Endodermal cell (in vitro differentiated cells): ENCODE results near the gene SLC24A4. TPM values are rescaled to one million over a fixed set of nuclear protein-coding genes. Genes with fewer than 3 reads are reported as not detected.

Source experiments
- DNase-seq: peaks from one replicate; pipeline ENCODE4 v3.0.0-alpha.2; 2017
- H3K27ac ChIP-seq: 2 replicates; pipeline ENCODE4 v1.5.1; 2013; ENCODE audit warnings: mild to moderate bottlenecking, low read depth, low read length, moderate library complexity
- H3K27me3 ChIP-seq: 2 replicates; pipeline ENCODE4 v1.6.1; 2013; ENCODE audit warnings: mild to moderate bottlenecking, low read length, moderate library complexity; ENCODE audit not compliant: insufficient read depth, control insufficient read depth, poor library complexity, severe bottlenecking
- H3K36me3 ChIP-seq: 2 replicates; pipeline ENCODE4 v1.7.0; 2013; ENCODE audit warnings: mild to moderate bottlenecking, low read length, moderate library complexity; ENCODE audit not compliant: control insufficient read depth, insufficient read depth
- H3K4me1 ChIP-seq: one replicate; pipeline ENCODE4 v1.7.0; 2013; ENCODE audit warnings: low read length; ENCODE audit not compliant: control insufficient read depth, insufficient read depth
- H3K4me3 ChIP-seq: 2 replicates; pipeline ENCODE4 v1.5.1; 2013; ENCODE audit warnings: mild to moderate bottlenecking, low read length, moderate library complexity
- H3K9ac ChIP-seq: 2 replicates; pipeline ENCODE4 v1.6.1; 2013; ENCODE audit warnings: mild to moderate bottlenecking, low read length, moderate library complexity; ENCODE audit not compliant: poor library complexity, severe bottlenecking; ENCODE audit errors: extremely low read depth
- H3K9me3 ChIP-seq: 2 replicates; pipeline ENCODE4 v1.6.1; 2013; ENCODE audit warnings: mild to moderate bottlenecking, low read length, moderate library complexity; ENCODE audit not compliant: control insufficient read depth
- H3K27ac Mint-ChIP-seq: 2 replicates; pipeline ENCODE4 v1.8.0; 2020; ENCODE audit warnings: mixed read lengths
- H3K27me3 Mint-ChIP-seq: 2 replicates; pipeline ENCODE4 v1.8.0; 2021; ENCODE audit warnings: mild to moderate bottlenecking, mixed read lengths; ENCODE audit not compliant: insufficient read depth
- H3K36me3 Mint-ChIP-seq: 2 replicates; pipeline ENCODE4 v1.8.0; 2020; ENCODE audit warnings: low read depth, mixed read lengths
- H3K4me1 Mint-ChIP-seq: 2 replicates; pipeline ENCODE4 v1.8.0; 2020; ENCODE audit warnings: mixed read lengths
- H3K4me3 Mint-ChIP-seq: 2 replicates; pipeline ENCODE4 v1.8.0; 2020; ENCODE audit warnings: mild to moderate bottlenecking, moderate library complexity, mixed read lengths
- H3K9me3 Mint-ChIP-seq: 2 replicates; pipeline ENCODE4 v1.8.0; 2020; ENCODE audit warnings: mild to moderate bottlenecking, mixed read lengths
- CTCF ChIP-seq: fragments of 200-600 bp; sonication (generic); conservative IDR thresholded peaks from 2 replicates; pipeline ENCODE4 v1.5.0; 2021; ENCODE audit warnings: antibody characterized with exemption, mild to moderate bottlenecking
- WGBS, 2 experiments: methylation state at CpG; one replicate each; pipeline versions ENCODE4 v1.1.5 to v1.1.7; 2013; ENCODE audit warnings: missing lambda C conversion rate in 2 of 2, mixed read lengths in 1 of 2; ENCODE audit not compliant: insufficient coverage in 1 of 2, insufficient read length in 1 of 2; 5-methylcytosine and 5-hydroxymethylcytosine counted together
- total RNA-seq, 2 donors: library from RNA; stranded (reverse); fragmentation: NEBNext Ultra II Directional in 1 of 2; extraction: Animal tissue kit (Norgen Biotek cat#: 25700) in 1 of 2; gene quantifications; 2 replicates in 1 of 2; 3 replicates in 1 of 2; pipeline ENCODE4 v1.2.1, GENCODE V29; 2021

The SLC24A4 gene
- total RNA-seq, 2 donors from 2014 or later, result 0.09 to 0.29 TPM

GRCh38 chr14:92494512-92494911 is 171.5 kb downstream of the SLC24A4 start:
- H3K27me3 ChIP-seq, result no peaks in the 10 kb centered on the region
- H3K4me3 ChIP-seq, result no peak overlapping the region
- no peaks in the 10 kb centered on the region for H3K4me1 Mint-ChIP-seq
- no peak overlapping the region for H3K9ac ChIP-seq
- DNase-seq, result no peak
- no peak overlapping the region for H3K27ac ChIP-seq
- H3K27me3 Mint-ChIP-seq, result no peaks in the 10 kb centered on the region
- H3K27ac Mint-ChIP-seq, result no peak overlapping the region
- no peaks in the 10 kb centered on the region for H3K36me3 ChIP-seq
- whole genome bisulfite sequencing, 2 experiments, result 79 to 93% methylated on average over 3 of the region's 4 CpGs
- H3K9me3 ChIP-seq, result no peaks in the 10 kb centered on the region
- H3K4me1 ChIP-seq, result no peaks in the 10 kb centered on the region
- no peak overlapping the region for H3K4me3 Mint-ChIP-seq
- H3K9me3 Mint-ChIP-seq, result no peaks in the 10 kb centered on the region
- TF ChIP-seq CTCF, result no peak
- no peaks in the 10 kb centered on the region for H3K36me3 Mint-ChIP-seq

GRCh38 chr14:92495027-92495426 is 172.1 kb downstream of the SLC24A4 start:
- Histone ChIP-seq H3K4me3 (no peak overlapping the region), H3K9ac (no peak overlapping the region), H3K36me3 (no peaks in the 10 kb centered on the region), H3K9me3 (no peaks in the 10 kb centered on the region), H3K27me3 (no peaks in the 10 kb centered on the region), H3K27ac (no peak overlapping the region), H3K4me1 (no peaks in the 10 kb centered on the region)
- Mint-ChIP-seq H3K9me3 (no peaks in the 10 kb centered on the region), H3K4me1 (no peaks in the 10 kb centered on the region), H3K4me3 (no peak overlapping the region), H3K27me3 (no peaks in the 10 kb centered on the region), H3K36me3 (no peaks in the 10 kb centered on the region), H3K27ac (peak overlapping the region; percentile 42)
- no peak for TF ChIP-seq CTCF
- 80 to 84% methylated on average over 6 of the region's 6 CpGs for WGBS, 2 experiments
- DNase-seq, result peak; percentile 43

GRCh38 chr14:92496191-92496857 is 173.4 kb downstream of the SLC24A4 start:
- no peak overlapping the region for H3K27ac ChIP-seq
- WGBS, 2 experiments, result 94 to 95% methylated on average over 5 to 6 of the region's 6 CpGs
- no peak for TF ChIP-seq CTCF

More at GRCh38 chr14:92496191-92496857, 173.4 kb downstream of the SLC24A4 start:
- Mint-ChIP-seq H3K27me3 (no peaks in the 10 kb centered on the region), H3K36me3 (no peaks in the 10 kb centered on the region), H3K4me3 (no peak overlapping the region), H3K9me3 (no peaks in the 10 kb centered on the region), H3K27ac (no peak overlapping the region), H3K4me1 (no peaks in the 10 kb centered on the region)
- Histone ChIP-seq H3K27me3 (no peaks in the 10 kb centered on the region), H3K9me3 (no peaks in the 10 kb centered on the region), H3K4me3 (no peak overlapping the region), H3K4me1 (no peaks in the 10 kb centered on the region), H3K36me3 (no peaks in the 10 kb centered on the region), H3K9ac (no peak overlapping the region)
- no peak for DNase-seq
